ENCODE data around the gene RGCC. TPM values are rescaled to one million over a fixed set of nuclear protein-coding genes. Genes with fewer than 3 reads are reported as not detected.
A peak's percentile ranks its signal among the peaks of the same experiment; 100 is the strongest.

RGCC gene, protein sequence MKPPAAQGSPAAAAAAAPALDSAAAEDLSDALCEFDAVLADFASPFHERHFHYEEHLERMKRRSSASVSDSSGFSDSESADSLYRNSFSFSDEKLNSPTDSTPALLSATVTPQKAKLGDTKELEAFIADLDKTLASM
- total RNA-seq: 100 to 1,000 TPM in 1 of 3 donors, 10 to 100 TPM in 2; 91.8 to 112 (median 95.7) TPM

DNA sequence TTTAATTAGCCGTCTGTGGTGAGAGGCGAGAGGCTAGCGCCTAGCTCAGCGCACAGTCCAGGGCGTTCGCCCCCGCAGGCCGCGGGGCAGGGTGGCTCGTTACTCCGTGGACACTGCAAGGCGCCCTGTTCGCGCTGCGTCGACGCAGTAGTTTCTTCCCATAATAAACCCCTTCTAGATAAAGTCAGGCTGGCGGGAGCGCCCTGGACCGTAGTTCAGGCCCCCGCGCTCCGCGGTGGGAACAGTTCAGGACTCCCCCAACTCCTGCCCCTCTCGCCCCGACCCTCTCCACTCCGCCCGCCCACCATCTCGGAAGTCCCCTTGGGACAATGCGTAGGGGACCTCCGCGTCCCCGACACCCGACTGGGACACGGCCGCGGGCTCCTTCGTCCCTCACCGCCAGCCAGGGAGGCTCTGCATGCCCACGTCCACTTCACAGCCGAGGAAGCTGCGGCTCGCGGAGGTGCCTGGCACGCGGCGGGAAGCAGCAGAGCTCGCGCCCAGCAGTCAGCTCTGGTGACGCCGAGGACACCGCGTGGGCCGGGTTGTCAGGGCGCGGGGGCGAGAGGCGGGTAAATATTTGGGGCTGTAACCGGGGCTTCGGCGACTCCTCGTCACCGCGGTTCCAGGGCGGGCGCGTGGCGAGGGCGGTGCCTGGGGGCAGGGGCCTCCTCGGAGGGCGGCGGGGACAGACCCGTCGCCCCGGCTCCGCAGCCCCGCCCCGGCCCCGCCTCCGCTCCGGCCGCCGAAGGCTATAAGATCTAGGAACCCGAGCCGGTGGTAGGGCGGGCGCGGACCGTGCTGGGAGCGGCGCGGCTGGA, at the start of gene RGCC:
RGCC (plus strand) TSS at position 783 of the 821 bp plus-strand sequence. CDS start 158 bp downstream, outside the sequence.
- Histone ChIP-seq H3K4me1 (no peaks in the 10 kb centered on the region), H3K36me3 (no peaks in the 10 kb centered on the region), H3K9me3 (no peaks in the 10 kb centered on the region), H3K4me3 (peak within 1 kb of the TSS; percentile 66 to 79 (median 75)), H3K27me3 (no peaks in the 10 kb centered on the region), H3K27ac (peak within 1 kb of the TSS; percentile 57 to 70)
- TF ChIP-seq, protein P1, sequence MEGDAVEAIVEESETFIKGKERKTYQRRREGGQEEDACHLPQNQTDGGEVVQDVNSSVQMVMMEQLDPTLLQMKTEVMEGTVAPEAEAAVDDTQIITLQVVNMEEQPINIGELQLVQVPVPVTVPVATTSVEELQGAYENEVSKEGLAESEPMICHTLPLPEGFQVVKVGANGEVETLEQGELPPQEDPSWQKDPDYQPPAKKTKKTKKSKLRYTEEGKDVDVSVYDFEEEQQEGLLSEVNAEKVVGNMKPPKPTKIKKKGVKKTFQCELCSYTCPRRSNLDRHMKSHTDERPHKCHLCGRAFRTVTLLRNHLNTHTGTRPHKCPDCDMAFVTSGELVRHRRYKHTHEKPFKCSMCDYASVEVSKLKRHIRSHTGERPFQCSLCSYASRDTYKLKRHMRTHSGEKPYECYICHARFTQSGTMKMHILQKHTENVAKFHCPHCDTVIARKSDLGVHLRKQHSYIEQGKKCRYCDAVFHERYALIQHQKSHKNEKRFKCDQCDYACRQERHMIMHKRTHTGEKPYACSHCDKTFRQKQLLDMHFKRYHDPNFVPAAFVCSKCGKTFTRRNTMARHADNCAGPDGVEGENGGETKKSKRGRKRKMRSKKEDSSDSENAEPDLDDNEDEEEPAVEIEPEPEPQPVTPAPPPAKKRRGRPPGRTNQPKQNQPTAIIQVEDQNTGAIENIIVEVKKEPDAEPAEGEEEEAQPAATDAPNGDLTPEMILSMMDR (IDR thresholded peaks at IDR 0.05): no peak
- TF ChIP-seq POLR2AphosphoS5 (IDR thresholded peaks at IDR 0.05): peak in 1 of 3 donors; percentile 44
- DNase-seq (ENCODE audit: low spot score in 2 of 2): peak in 1 of 2 donors; percentile 71
- intact Hi-C loops (cut with DNase I; ENCODE audit: low total_unique reads): no loop called here

DNA sequence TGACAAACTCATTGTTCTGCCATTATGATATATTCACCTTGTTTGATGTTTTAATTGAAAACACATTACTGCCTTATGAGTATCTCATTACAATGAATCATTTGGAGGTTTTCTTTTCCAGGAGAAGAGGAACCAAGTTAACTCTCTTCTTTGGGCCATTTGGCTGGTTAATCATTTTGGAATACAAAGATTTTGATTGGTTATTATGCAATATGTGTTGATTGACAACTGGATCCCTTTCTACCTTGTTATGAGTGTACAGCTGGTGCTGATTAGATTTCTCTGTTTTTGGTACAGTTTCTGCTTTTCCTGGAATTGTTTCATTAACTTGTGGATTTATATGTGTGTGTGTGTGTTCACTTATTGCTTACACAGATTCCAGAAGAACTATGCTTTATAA, 49.2 kb upstream of the RGCC start:
- H3K27ac ChIP-seq: no peak overlapping the region
- no peaks in the 10 kb centered on the region for H3K36me3 ChIP-seq
- H3K4me3 ChIP-seq: no peak overlapping the region
- no peaks in the 10 kb centered on the region for H3K27me3 ChIP-seq
- intact Hi-C loops (cut with DNase I; ENCODE audit: low total_unique reads): no loop called here
- H3K4me1 ChIP-seq: no peaks in the 10 kb centered on the region
- no peak for DNase-seq (ENCODE audit: low spot score in 2 of 2)
- H3K9me3 ChIP-seq: no peaks in the 10 kb centered on the region
- TF ChIP-seq POLR2AphosphoS5 (IDR thresholded peaks at IDR 0.05) (no peak), POLR2A (IDR thresholded peaks at IDR 0.05) (no peak)
- TF ChIP-seq, protein P1 (IDR thresholded peaks at IDR 0.05): no peak

DNA sequence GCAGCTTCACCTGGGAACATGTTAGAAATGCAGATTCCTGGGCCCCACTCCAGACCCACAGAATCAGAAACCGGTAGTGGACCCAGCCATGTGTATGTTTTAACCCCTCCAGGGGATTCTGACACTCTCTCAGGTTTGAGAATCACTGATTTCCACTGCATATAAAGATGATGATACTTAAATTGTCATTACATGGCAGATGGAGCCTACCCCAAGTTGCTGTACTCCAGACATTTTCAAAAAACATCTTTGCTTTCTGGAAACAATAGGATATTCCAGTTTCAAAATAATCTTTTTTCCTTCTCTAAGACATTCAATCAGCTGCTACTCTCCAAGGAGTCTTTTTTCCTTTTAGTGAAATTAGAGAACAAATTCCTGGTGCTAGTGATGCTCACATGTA, 48.6 kb upstream of the RGCC start:
- intact Hi-C loops (cut with DNase I; ENCODE audit: low total_unique reads): no loop called here
- no peaks in the 10 kb centered on the region for H3K9me3 ChIP-seq
- no peak for TF ChIP-seq POLR2A (IDR thresholded peaks at IDR 0.05)
- TF ChIP-seq, protein P1 (IDR thresholded peaks at IDR 0.05): no peak
- no peak for TF ChIP-seq POLR2AphosphoS5 (IDR thresholded peaks at IDR 0.05)
- H3K27ac ChIP-seq: no peak overlapping the region
- H3K36me3 ChIP-seq: no peaks in the 10 kb centered on the region
- H3K27me3 ChIP-seq: no peaks in the 10 kb centered on the region
- no peaks in the 10 kb centered on the region for H3K4me1 ChIP-seq
- no peak overlapping the region for H3K4me3 ChIP-seq
- no peak for DNase-seq (ENCODE audit: low spot score in 2 of 2)

DNA sequence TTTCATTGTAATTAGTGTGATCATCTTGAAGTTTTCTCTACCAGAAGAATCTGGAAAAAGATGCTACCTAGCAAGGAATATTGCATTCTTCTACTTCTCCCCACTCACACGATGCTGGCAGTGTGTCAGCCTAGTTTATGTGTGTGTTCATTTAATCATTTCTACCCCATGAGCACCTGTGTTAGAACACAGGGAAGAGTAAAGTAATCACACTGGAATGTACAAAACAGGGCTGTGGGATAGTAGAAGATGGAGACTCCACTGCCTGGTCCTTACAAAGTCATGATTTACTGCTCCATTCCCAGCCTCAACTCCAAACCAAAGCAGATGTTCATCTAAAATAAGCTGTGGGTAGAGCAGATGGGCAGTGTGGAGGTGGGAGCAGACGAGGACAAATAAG, 47.7 kb upstream of the RGCC start:
- intact Hi-C loops (cut with DNase I; ENCODE audit: low total_unique reads): no loop called here
- no peak for DNase-seq (ENCODE audit: low spot score in 2 of 2)
- Histone ChIP-seq H3K27me3 (no peaks in the 10 kb centered on the region), H3K27ac (no peak overlapping the region), H3K4me1 (no peaks in the 10 kb centered on the region), H3K36me3 (no peaks in the 10 kb centered on the region), H3K4me3 (no peak overlapping the region), H3K9me3 (no peaks in the 10 kb centered on the region)
- TF ChIP-seq POLR2A (IDR thresholded peaks at IDR 0.05) (no peak), POLR2AphosphoS5 (IDR thresholded peaks at IDR 0.05) (no peak)
- TF ChIP-seq, protein P1 (IDR thresholded peaks at IDR 0.05): no peak

DNA sequence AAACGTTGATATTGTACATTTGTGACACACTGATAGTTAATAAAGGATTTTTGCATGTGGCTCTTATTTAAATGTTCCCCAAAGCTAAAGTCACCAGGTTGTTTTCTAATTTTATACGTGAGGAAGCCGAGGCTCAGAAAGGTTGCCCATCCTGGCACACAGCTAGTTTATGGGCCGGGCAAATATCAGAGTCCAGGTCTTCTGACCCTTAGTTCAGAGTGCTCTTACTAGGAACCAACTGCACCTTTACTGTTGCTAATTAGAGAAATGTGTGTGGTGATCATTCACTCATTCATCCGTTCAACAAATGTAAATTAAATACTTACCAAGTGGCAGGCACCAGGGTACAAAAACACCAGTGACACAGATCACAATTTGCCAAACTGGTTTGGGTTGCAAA, 46.3 kb upstream of the RGCC start:
- Histone ChIP-seq H3K36me3 (no peaks in the 10 kb centered on the region), H3K4me3 (no peak overlapping the region), H3K27me3 (no peaks in the 10 kb centered on the region), H3K27ac (no peak overlapping the region), H3K4me1 (no peaks in the 10 kb centered on the region), H3K9me3 (no peaks in the 10 kb centered on the region)
- intact Hi-C loops (cut with DNase I; ENCODE audit: low total_unique reads): no loop called here
- DNase-seq (ENCODE audit: low spot score in 2 of 2): no peak
- TF ChIP-seq, protein P1 (IDR thresholded peaks at IDR 0.05): no peak
- TF ChIP-seq POLR2A (IDR thresholded peaks at IDR 0.05) (no peak), POLR2AphosphoS5 (IDR thresholded peaks at IDR 0.05) (no peak)

All from breast epithelium (tissue), 4 donors.